ENCODE measurements around the gene ANG.

The ANG gene

GRCh38 chr14:20683891-20684661 lies 4.5 kb upstream of the ANG start, which contains the start of gene RNASE4 (continued):
- TF ChIP-seq PBX3 (CRISPR knock-in tag; IDR thresholded peaks at IDR 0.05) (no peak; the same call in 1 of the 2 replicates), BCL6B (tag by site-specific recombination; IDR thresholded peaks at IDR 0.05) (no peak), ZNF600 (tag by site-specific recombination; IDR thresholded peaks at IDR 0.05) (peak; percentile 92), ZNF157 (tag by site-specific recombination; IDR thresholded peaks at IDR 0.05) (no peak), PRDM2 (tag by site-specific recombination; IDR thresholded peaks at IDR 0.05; ENCODE audit: borderline replicate concordance) (no peak), ZBTB6 (tag by site-specific recombination; IDR thresholded peaks at IDR 0.05) (no peak), TCF7L2 (IDR thresholded peaks at IDR 0.05; ENCODE audit: borderline replicate concordance, low read depth, low read length) (0 out of 2 replicates have a peak, but pooled peaks have one; percentile 50), ZNF449 (tag by site-specific recombination; IDR thresholded peaks at IDR 0.05) (peak; percentile 11; the same call in 1 of the 2 replicates), ZNF76 (tag by site-specific recombination; IDR thresholded peaks at IDR 0.05; ENCODE audit: borderline replicate concordance, low read depth) (no peak), ZNF175 (tag by site-specific recombination; IDR thresholded peaks at IDR 0.05) (no peak), ZNF404 (tag by site-specific recombination; IDR thresholded peaks at IDR 0.05) (no peak), ZNF692 (tag by site-specific recombination; IDR thresholded peaks at IDR 0.05) (peak; percentile 50; the same call in 1 of the 2 replicates), SP3 (tag by site-specific recombination; IDR thresholded peaks at IDR 0.05) (peak; percentile 86; the same call in 1 of the 2 replicates), ZNF350 (tag by site-specific recombination; IDR thresholded peaks at IDR 0.05) (no peak), YY2 (tag by site-specific recombination; IDR thresholded peaks at IDR 0.05) (no peak), ZBTB48 (tag by site-specific recombination; IDR thresholded peaks at IDR 0.05) (peak; percentile 85; the same call in 1 of the 2 replicates), ZNF146 (tag by site-specific recombination; IDR thresholded peaks at IDR 0.05) (no peak), ZNF521 (tag by site-specific recombination; IDR thresholded peaks at IDR 0.05) (no peak), ZNF777 (tag by site-specific recombination; IDR thresholded peaks at IDR 0.05; ENCODE audit: borderline replicate concordance) (no peak), HOXC10 (CRISPR knock-in tag; IDR thresholded peaks at IDR 0.05) (no peak), INSM2 (tag by site-specific recombination; IDR thresholded peaks at IDR 0.05) (peak; percentile 59; the same call in 1 of the 2 replicates), TRIM28 (IDR thresholded peaks at IDR 0.05; ENCODE audit: borderline replicate concordance, low read length) (peak; percentile 37; the same call in 1 of the 2 replicates), ZNF645 (tag by site-specific recombination; IDR thresholded peaks at IDR 0.05) (no peak)
